Umbilical cord (tissue), 1 donor: ENCODE data around the gene SLC35E1. TPM values are rescaled to one million over a fixed set of nuclear protein-coding genes. Genes with fewer than 3 reads are reported as not detected.

Experiments
- total RNA-seq: library from RNA; depleted of rRNA; stranded (reverse); fragments of >200 nt; gene quantifications from one replicate; pipeline ENCODE4 v1.2.3, GENCODE V29; 2014; ENCODE audit warnings: low replicate concordance; ENCODE audit not compliant: insufficient read depth

The SLC35E1 gene
- total RNA-seq, 1 donor from 2014 or later, result 25.5 TPM

Other genes with a start within 250 kb of the SLC35E1 start
- gene KLF2, start 247.6 kb downstream of the SLC35E1 start, total RNA-seq, result 65.2 TPM
- gene EPS15L1, start 100.4 kb downstream of the SLC35E1 start, total RNA-seq, result 22.6 TPM
- not detected for gene CALR3, start 76.2 kb downstream of the SLC35E1 start, total RNA-seq
- 5.3 TPM for gene C19orf44, start 76.0 kb downstream of the SLC35E1 start, total RNA-seq
- gene CHERP, start 30.0 kb downstream of the SLC35E1 start, total RNA-seq, result 6.5 TPM
- gene MED26, start 55.8 kb upstream of the SLC35E1 start, total RNA-seq, result 3.9 TPM
- gene SMIM7, start 87.7 kb upstream of the SLC35E1 start, total RNA-seq, result 48.4 TPM
- gene TMEM38A, start 88.7 kb upstream of the SLC35E1 start, total RNA-seq, result not detected
- 1.4 TPM for gene NWD1, start 147.4 kb upstream of the SLC35E1 start, total RNA-seq